SU-DHL-6 (cell line): ENCODE measurements around the gene CYP26B1.

Source experiments
- EZH2phosphoT487 ChIP-seq: fragments of 200-600 bp; sonication (generic), shearing (Covaris generic); conservative IDR thresholded peaks from 2 replicates; pipeline ENCODE4 v1.6.1; 2018; ENCODE audit warnings: mild to moderate bottlenecking, antibody characterized with exemption, low read length, moderate library complexity, mixed read lengths
- TF ChIP-seq, protein P1 (sequence below): fragments of 200-600 bp; sonication (generic); IDR thresholded peaks from one replicate; pipeline ENCODE4 v1.5.1; 2017; ENCODE audit warnings: antibody characterized with exemption, mild to moderate bottlenecking, low read length, moderate library complexity; ENCODE audit not compliant: insufficient read depth, poor library complexity, severe bottlenecking

DNA sequence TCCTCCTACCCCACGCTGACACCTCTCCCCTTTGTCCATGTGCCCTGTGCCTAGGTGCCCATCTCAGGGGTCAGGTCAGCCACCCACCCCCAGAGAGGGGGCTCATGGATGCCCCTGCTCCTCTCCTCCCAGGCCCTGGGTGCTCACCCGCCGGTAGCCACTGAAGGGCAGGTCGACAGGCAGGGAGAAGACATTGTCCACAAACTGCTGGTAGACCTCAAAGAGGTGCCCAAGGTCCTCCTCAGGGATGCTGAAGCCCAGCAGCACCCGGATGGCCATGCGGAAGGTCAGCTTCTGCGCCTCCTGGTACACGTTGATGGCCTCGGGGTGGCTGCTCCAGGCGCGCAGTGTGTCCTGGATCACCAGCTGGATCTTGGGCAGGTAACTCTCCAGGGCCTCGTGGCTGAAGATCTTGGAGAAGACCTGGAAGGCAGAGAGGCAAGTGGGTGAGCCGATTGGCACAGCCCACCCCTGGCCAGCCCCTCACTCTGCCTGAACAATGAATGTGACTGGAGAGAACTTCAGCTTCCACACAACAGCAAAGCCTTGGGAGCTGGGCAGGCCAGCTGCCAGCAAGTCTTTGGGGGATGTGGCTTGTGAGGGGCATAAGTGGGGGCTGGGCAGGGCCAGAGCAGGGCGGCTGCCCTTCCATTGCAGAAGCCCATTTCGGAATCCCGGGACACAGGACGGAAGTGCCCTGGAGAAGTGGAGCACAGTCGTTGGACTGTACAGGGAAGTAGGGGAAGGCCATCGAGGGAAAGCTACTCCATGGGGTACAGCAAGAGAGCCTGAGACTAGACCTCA, 12.5 kb downstream of the CYP26B1 start:
- TF ChIP-seq, protein P1, sequence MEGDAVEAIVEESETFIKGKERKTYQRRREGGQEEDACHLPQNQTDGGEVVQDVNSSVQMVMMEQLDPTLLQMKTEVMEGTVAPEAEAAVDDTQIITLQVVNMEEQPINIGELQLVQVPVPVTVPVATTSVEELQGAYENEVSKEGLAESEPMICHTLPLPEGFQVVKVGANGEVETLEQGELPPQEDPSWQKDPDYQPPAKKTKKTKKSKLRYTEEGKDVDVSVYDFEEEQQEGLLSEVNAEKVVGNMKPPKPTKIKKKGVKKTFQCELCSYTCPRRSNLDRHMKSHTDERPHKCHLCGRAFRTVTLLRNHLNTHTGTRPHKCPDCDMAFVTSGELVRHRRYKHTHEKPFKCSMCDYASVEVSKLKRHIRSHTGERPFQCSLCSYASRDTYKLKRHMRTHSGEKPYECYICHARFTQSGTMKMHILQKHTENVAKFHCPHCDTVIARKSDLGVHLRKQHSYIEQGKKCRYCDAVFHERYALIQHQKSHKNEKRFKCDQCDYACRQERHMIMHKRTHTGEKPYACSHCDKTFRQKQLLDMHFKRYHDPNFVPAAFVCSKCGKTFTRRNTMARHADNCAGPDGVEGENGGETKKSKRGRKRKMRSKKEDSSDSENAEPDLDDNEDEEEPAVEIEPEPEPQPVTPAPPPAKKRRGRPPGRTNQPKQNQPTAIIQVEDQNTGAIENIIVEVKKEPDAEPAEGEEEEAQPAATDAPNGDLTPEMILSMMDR = no peak
- TF ChIP-seq EZH2phosphoT487 = no peak
